CD4-positive, alpha-beta memory T cell (primary cell): Measurements from ENCODE around the gene ISM1. TPM values are rescaled to one million over a fixed set of nuclear protein-coding genes. Genes with fewer than 3 reads are reported as not detected.

ENCODE experiments used
- CTCF ChIA-PET: fragments of 350-600 bp; sonication (Branson Sonifier 250); formaldehyde crosslinking; loops from one replicate; lab custom pipeline; 2021; ENCODE audit warnings: inconsistent platforms; ENCODE audit not compliant: partially characterized antibody; lab: Charles Lee
- POLR2A ChIA-PET: fragments of 350-600 bp; sonication (Branson Sonifier 250); formaldehyde crosslinking; loops from one replicate; lab custom pipeline; 2021; ENCODE audit not compliant: partially characterized antibody; lab: Charles Lee
- DNase-seq, 5 donors: peaks; one replicate each; pipeline versions ENCODE4 v3.0.0 to v3.0.0-alpha.2; 2020 to 2022; ENCODE audit warnings: mixed read lengths in 1 of 5
- H3K27ac ChIP-seq: one replicate; pipeline ENCODE4 v1.7.0; 2013; ENCODE audit warnings: low read depth, low read length
- H3K27me3 ChIP-seq: 2 replicates; pipeline ENCODE4 v1.7.0; 2013; ENCODE audit warnings: mild to moderate bottlenecking, low read length, moderate library complexity; ENCODE audit not compliant: insufficient read depth
- H3K36me3 ChIP-seq: 2 replicates; pipeline ENCODE4 v1.7.0; 2013; ENCODE audit warnings: mild to moderate bottlenecking, low read length, moderate library complexity; ENCODE audit not compliant: insufficient read depth
- H3K4me1 ChIP-seq: 2 replicates; pipeline ENCODE4 v1.7.0; 2013; ENCODE audit warnings: mild to moderate bottlenecking, low read length, moderate library complexity; ENCODE audit not compliant: insufficient read depth
- H3K4me3 ChIP-seq, 2 donors: one replicate each; pipeline ENCODE4 v1.7.0; 2013; ENCODE audit warnings: low read length in 2 of 2, mild to moderate bottlenecking in 1 of 2
- H3K9me3 ChIP-seq, 2 donors: one replicate each; pipeline ENCODE4 v1.7.0; 2013; ENCODE audit warnings: low read length in 2 of 2, control low read depth in 1 of 2; ENCODE audit not compliant: control insufficient read depth in 1 of 2
- H3K27ac Mint-ChIP-seq, 7 donors: one replicate each; pipeline ENCODE4 v1.8.0; 2020 to 2021; ENCODE audit warnings: mixed read lengths in 7 of 7, mild to moderate bottlenecking in 6 of 7, inconsistent platforms in 3 of 7, moderate library complexity in 3 of 7
- H3K27me3 Mint-ChIP-seq, 2 donors: one replicate each; pipeline ENCODE4 v1.8.0; 2020 to 2021; ENCODE audit warnings: mixed read lengths in 2 of 2
- H3K36me3 Mint-ChIP-seq, 2 donors: one replicate each; pipeline ENCODE4 v1.8.0; 2020 to 2021; ENCODE audit warnings: mixed read lengths in 2 of 2, inconsistent platforms in 1 of 2, mild to moderate bottlenecking in 1 of 2
- H3K4me1 Mint-ChIP-seq, 4 donors: one replicate each; pipeline ENCODE4 v1.8.0; 2020 to 2021; ENCODE audit warnings: mixed read lengths in 4 of 4, mild to moderate bottlenecking in 1 of 4
- H3K4me3 Mint-ChIP-seq, 8 donors: one replicate each; pipeline ENCODE4 v1.8.0; 2020 to 2021; ENCODE audit warnings: mixed read lengths in 8 of 8, mild to moderate bottlenecking in 7 of 8, moderate library complexity in 6 of 8, inconsistent platforms in 3 of 8
- H3K9me3 Mint-ChIP-seq, 8 donors: one replicate each; pipeline ENCODE4 v1.8.0; 2020 to 2021; ENCODE audit warnings: mixed read lengths in 8 of 8, mild to moderate bottlenecking in 5 of 8, inconsistent platforms in 3 of 8, moderate library complexity in 1 of 8
- intact Hi-C: fragments of 100-400 bp; cut with micrococcal nuclease; formaldehyde crosslinking; loops from one replicate; pipeline ENCODE4 v1.15.1; 2023
- polyA plus RNA-seq, 2 donors: library from polyadenylated mRNA; unstranded; fragments of 300-500 nt; fragmentation: Illumina TruSeq; gene quantifications; one replicate each; pipeline ENCODE4 v1.2.3, GENCODE V29; 2021
- total RNA-seq, 2 experiments: library from RNA; stranded (reverse); gene quantifications; one replicate each; pipeline ENCODE4 v1.2.3, GENCODE V29; 2021

ISM1 gene
- total and polyA plus RNA-seq, 4 experiments from 2014 or later = 2.5 to 7.7 (median 4.0) TPM

- Mint-ChIP-seq H3K27ac (no peak overlapping the region), H3K36me3 (no peaks in the 10 kb centered on the region), H3K4me1 (peaks cover 0 to 5% (median 3%) of the 10 kb centered on the region in 4 donors), H3K27me3 (peaks cover 1 to 4% of the 10 kb centered on the region in 2 donors), H3K4me3 (peak overlapping the region in 1 of 8 donors; percentile 32), H3K9me3 (peaks cover 0 to 34% (median 18%) of the 10 kb centered on the region in 8 donors)
- intact Hi-C loops = no loop called here
- no peaks in the 10 kb centered on the region for H3K4me1 ChIP-seq
- H3K36me3 ChIP-seq = no peaks in the 10 kb centered on the region
- no peak for DNase-seq
- no peak overlapping the region for H3K4me3 ChIP-seq
- peaks cover under 1% of the 10 kb centered on the region for H3K27me3 ChIP-seq
- POLR2A ChIA-PET = no interaction called here
- H3K9me3 ChIP-seq = no peaks in the 10 kb centered on the region
- CTCF ChIA-PET = no interaction called here
- no peak overlapping the region for H3K27ac ChIP-seq
Measured at GRCh38 chr20:13318871-13319521, 97.9 kb downstream of the ISM1 start.

GRCh38 chr20:13320702-13321101 lies 99.6 kb downstream of the ISM1 start:
- Histone ChIP-seq H3K4me3 (no peak overlapping the region), H3K36me3 (no peaks in the 10 kb centered on the region), H3K4me1 (no peaks in the 10 kb centered on the region), H3K27ac (no peak overlapping the region), H3K27me3 (peaks cover 5% of the 10 kb centered on the region), H3K9me3 (no peaks in the 10 kb centered on the region)
- DNase-seq = no peak
- Mint-ChIP-seq H3K27me3 (peaks cover 1 to 4% of the 10 kb centered on the region in 2 donors), H3K27ac (no peak overlapping the region), H3K36me3 (no peaks in the 10 kb centered on the region), H3K9me3 (peaks cover 0 to 25% (median 14%) of the 10 kb centered on the region in 8 donors), H3K4me3 (no peak overlapping the region), H3K4me1 (peaks cover 0 to 5% (median 3%) of the 10 kb centered on the region in 4 donors)
- POLR2A ChIA-PET = no interaction called here
- CTCF ChIA-PET = no interaction called here
- intact Hi-C loops = no loop called here

- Mint-ChIP-seq H3K27me3 (peaks cover 1 to 4% of the 10 kb centered on the region in 2 donors), H3K36me3 (no peaks in the 10 kb centered on the region), H3K27ac (no peak overlapping the region), H3K4me3 (no peak overlapping the region), H3K4me1 (peaks cover 0 to 5% (median 3%) of the 10 kb centered on the region in 4 donors), H3K9me3 (peaks cover 0 to 19% (median 9%) of the 10 kb centered on the region in 8 donors)
- Histone ChIP-seq H3K4me3 (no peak overlapping the region), H3K36me3 (no peaks in the 10 kb centered on the region), H3K4me1 (no peaks in the 10 kb centered on the region), H3K27ac (no peak overlapping the region), H3K27me3 (peaks cover 5% of the 10 kb centered on the region), H3K9me3 (no peaks in the 10 kb centered on the region)
- intact Hi-C loops = no loop called here
- ChIA-PET CTCF (no interaction called here), POLR2A (no interaction called here)
- no peak for DNase-seq
Measured at GRCh38 chr20:13321416-13321815, 100.3 kb downstream of the ISM1 start.

GRCh38 chr20:13322198-13322597 lies 101.1 kb downstream of the ISM1 start:
- H3K36me3 ChIP-seq = no peaks in the 10 kb centered on the region
- H3K27ac ChIP-seq = no peak overlapping the region
- H3K27me3 ChIP-seq = peaks cover 5% of the 10 kb centered on the region
- CTCF ChIA-PET = interaction anchor here (1.0 kb wide), 1 partner anchor 19 kb away, joined by 3 read pairs; no protein-coding TSS in a partner anchor
- H3K9me3 Mint-ChIP-seq = peaks cover 0 to 17% (median 6%) of the 10 kb centered on the region in 8 donors
- no peak overlapping the region for H3K4me3 Mint-ChIP-seq
- peaks cover 0 to 5% (median 3%) of the 10 kb centered on the region in 4 donors for H3K4me1 Mint-ChIP-seq
- no peaks in the 10 kb centered on the region for H3K9me3 ChIP-seq
- intact Hi-C loops = no loop called here
- POLR2A ChIA-PET = no interaction called here
- H3K4me3 ChIP-seq = no peak overlapping the region
- peaks cover 1 to 6% of the 10 kb centered on the region in 2 donors for H3K27me3 Mint-ChIP-seq
- DNase-seq = no peak
- H3K36me3 Mint-ChIP-seq = no peaks in the 10 kb centered on the region
- no peaks in the 10 kb centered on the region for H3K4me1 ChIP-seq
- H3K27ac Mint-ChIP-seq = no peak overlapping the region

GRCh38 chr20:13322621-13323020 lies 101.5 kb downstream of the ISM1 start:
- no peak overlapping the region for H3K4me3 ChIP-seq
- H3K4me3 Mint-ChIP-seq = no peak overlapping the region
- H3K4me1 Mint-ChIP-seq = peaks cover 0 to 5% (median 3%) of the 10 kb centered on the region in 4 donors
- no peaks in the 10 kb centered on the region for H3K9me3 ChIP-seq
- no peaks in the 10 kb centered on the region for H3K36me3 ChIP-seq
- no peak overlapping the region for H3K27ac ChIP-seq
- ChIA-PET CTCF (interaction anchor here (1.0 kb wide), 1 partner anchor 19 kb away, joined by 3 read pairs; no protein-coding TSS in a partner anchor), POLR2A (no interaction called here)
- H3K27ac Mint-ChIP-seq = no peak overlapping the region
- peaks cover 0 to 14% (median 2%) of the 10 kb centered on the region in 8 donors for H3K9me3 Mint-ChIP-seq
- intact Hi-C loops = no loop called here
- H3K4me1 ChIP-seq = no peaks in the 10 kb centered on the region
- H3K36me3 Mint-ChIP-seq = no peaks in the 10 kb centered on the region
- DNase-seq = no peak
- H3K27me3 ChIP-seq = peaks cover 5% of the 10 kb centered on the region
- peaks cover 1 to 8% of the 10 kb centered on the region in 2 donors for H3K27me3 Mint-ChIP-seq

- intact Hi-C loops = no loop called here
- CTCF ChIA-PET = interaction anchor here (0.9 to 1.2 kb wide), 2 partner anchors 222 to 447 kb away, joined by 3 to 4 read pairs; no protein-coding TSS in a partner anchor
- H3K9me3 Mint-ChIP-seq = peaks cover 0 to 9% (median 2%) of the 10 kb centered on the region in 8 donors
Measured at GRCh38 chr20:13325033-13325432, 104.0 kb downstream of the ISM1 start.

GRCh38 chr20:13325796-13326340 lies 104.8 kb downstream of the ISM1 start:
- Histone ChIP-seq H3K36me3 (no peaks in the 10 kb centered on the region), H3K27ac (no peak overlapping the region), H3K27me3 (peaks cover 5% of the 10 kb centered on the region), H3K9me3 (no peaks in the 10 kb centered on the region), H3K4me1 (no peaks in the 10 kb centered on the region), H3K4me3 (no peak overlapping the region)
- Mint-ChIP-seq H3K36me3 (no peaks in the 10 kb centered on the region), H3K9me3 (peaks cover 0 to 9% (median 2%) of the 10 kb centered on the region in 8 donors), H3K27ac (no peak overlapping the region), H3K4me3 (no peak overlapping the region), H3K27me3 (peaks cover 1 to 3% of the 10 kb centered on the region in 2 donors), H3K4me1 (peaks cover 0 to 4% (median 3%) of the 10 kb centered on the region in 4 donors)
- ChIA-PET POLR2A (no interaction called here), CTCF (no interaction called here)
- intact Hi-C loops = no loop called here
- DNase-seq = no peak

More at GRCh38 chr20:13325033-13325432, 104.0 kb downstream of the ISM1 start:
- no peak overlapping the region for H3K27ac ChIP-seq
- Mint-ChIP-seq H3K36me3 (no peaks in the 10 kb centered on the region), H3K27ac (no peak overlapping the region), H3K4me1 (peaks cover 0 to 4% (median 3%) of the 10 kb centered on the region in 4 donors), H3K27me3 (peaks cover 1 to 3% of the 10 kb centered on the region in 2 donors), H3K4me3 (no peak overlapping the region)
- H3K27me3 ChIP-seq = peaks cover 5% of the 10 kb centered on the region
- no peak for DNase-seq
- no peaks in the 10 kb centered on the region for H3K4me1 ChIP-seq
- POLR2A ChIA-PET = no interaction called here
- no peaks in the 10 kb centered on the region for H3K36me3 ChIP-seq
- H3K9me3 ChIP-seq = no peaks in the 10 kb centered on the region
- no peak overlapping the region for H3K4me3 ChIP-seq
